Smooth muscle cell of the brain vasculature (primary cell): Measurements from ENCODE around the gene ANKRD13B.

Source experiments
- DNase-seq: peaks from one replicate; pipeline ENCODE4 v3.0.0-alpha.2; 2012; ENCODE audit warnings: low read depth, low spot score

The ANKRD13B gene

GRCh38 chr17:29616300-29617048 lies 23.5 kb downstream of the ANKRD13B start:
- DNase-seq: no peak

GRCh38 chr17:29617125-29617480 lies 24.2 kb downstream of the ANKRD13B start:
- no peak for DNase-seq

DNA sequence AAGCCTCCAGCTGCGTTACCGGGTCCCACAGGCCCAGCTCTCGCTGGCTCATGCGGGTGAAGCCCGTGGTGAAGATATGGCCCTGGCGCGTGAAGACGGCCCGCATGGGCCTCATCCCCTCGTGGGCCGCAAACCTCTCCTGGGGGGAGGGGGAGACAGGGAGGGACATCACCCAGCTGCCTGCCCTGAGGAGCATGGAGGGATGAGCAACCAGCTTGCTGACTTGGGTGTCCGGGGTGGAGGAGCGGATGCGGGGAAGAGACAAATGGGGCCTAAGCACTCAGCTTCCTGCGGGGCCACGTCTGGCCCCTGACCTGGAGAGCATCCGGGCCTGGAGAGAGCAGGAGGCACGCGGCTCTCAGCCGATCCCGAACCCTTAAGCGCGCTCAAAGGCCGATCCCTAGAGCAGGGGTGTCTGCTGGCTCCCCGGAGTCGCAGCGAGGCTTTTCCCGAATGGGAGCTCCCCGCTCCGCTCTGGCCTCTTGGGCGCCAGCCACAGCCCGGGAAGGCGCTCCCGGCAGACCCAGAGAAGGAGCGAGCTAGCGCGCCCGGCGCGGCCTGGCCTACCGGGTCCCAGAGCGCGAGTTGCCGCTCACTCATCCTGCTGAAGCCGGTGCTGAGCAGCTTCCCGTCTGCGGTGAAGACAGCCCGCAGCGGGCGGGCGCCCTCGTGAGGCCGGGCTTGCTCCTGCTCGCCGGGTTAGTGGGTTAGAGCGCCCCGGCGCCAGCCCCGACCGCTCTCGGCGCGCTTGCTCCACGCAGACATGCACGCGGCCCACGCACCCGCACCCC lies 24.7 kb downstream of the ANKRD13B start:
- no peak for DNase-seq

DNA sequence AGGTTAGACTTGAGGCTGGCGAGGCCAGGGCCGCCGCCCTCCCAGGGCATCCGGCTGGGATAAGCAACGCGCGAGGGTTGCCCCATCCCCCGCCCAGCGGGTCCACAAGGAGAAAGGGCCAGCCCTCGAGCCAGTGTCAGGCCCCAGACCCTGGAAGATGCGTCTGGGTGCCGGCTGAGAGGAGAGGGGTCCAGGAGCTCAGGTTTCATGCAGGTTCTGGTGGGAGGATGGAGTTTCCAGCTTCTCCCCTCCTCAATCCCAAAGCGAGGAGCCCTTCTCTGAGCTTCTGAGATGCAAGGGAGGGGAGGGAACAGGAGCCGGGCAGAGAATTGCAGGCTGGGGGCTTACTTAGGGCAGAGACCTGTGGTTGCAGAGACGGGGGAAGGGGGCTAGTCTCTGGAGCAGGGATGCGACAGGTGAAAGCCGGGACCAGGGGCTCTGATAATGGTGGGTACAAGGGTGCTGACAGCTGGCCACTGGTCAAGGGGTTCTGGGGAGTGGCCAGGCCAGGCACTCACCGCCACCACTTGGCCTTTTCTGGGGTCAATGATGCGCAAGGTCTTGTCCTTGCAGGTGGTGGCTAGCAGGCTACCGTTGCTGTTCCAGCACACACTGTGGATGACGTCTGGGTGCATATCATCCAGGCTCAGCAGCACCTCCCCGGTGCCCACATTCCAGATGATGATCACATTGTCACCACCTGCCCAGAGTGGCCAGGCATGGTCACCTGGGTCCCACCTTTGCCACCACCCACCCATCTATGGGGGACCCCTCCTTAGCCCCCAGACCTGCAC lies 25.5 kb downstream of the ANKRD13B start:
- no peak for DNase-seq

DNA sequence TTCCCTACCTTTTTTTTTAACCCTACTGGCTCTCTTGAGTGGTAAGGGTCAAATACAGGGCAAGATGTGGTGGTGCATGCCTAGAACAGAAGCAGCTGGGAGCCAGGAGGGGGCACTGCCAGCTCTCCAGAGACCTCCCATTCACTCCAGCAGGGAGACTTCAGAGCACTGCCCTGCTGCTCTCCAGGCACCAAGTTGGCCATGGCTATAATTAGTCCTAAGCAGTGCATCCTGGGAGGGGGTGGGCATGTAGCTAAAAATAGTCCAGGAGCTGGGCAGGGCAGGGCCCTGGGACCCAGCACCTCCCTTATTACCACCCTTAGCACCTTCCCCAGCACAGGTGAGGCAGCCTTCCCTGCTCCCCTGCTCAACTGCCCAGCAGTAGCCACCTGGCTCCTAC lies 26.3 kb downstream of the ANKRD13B start:
- DNase-seq: no peak

DNA sequence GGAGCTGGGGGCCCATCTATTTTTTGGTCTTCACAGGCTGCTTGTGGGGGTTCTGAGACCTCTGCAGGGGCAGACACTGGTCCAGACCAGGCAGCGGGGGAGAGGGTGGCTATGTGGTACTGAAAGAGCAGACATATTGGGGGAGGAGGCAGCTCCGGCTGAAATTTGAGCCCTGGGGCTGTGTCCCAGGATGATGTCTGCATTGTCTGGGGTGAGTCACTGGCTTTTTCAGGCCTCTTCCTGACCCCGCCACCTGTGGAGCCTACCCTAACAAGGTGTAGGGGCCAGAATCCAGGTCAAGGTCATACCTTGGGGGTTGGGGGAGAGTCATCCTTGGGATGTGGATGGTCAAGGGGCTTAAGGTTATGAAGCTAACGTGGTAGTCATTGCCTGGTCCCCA lies 27.3 kb downstream of the ANKRD13B start:
- no peak for DNase-seq

DNA sequence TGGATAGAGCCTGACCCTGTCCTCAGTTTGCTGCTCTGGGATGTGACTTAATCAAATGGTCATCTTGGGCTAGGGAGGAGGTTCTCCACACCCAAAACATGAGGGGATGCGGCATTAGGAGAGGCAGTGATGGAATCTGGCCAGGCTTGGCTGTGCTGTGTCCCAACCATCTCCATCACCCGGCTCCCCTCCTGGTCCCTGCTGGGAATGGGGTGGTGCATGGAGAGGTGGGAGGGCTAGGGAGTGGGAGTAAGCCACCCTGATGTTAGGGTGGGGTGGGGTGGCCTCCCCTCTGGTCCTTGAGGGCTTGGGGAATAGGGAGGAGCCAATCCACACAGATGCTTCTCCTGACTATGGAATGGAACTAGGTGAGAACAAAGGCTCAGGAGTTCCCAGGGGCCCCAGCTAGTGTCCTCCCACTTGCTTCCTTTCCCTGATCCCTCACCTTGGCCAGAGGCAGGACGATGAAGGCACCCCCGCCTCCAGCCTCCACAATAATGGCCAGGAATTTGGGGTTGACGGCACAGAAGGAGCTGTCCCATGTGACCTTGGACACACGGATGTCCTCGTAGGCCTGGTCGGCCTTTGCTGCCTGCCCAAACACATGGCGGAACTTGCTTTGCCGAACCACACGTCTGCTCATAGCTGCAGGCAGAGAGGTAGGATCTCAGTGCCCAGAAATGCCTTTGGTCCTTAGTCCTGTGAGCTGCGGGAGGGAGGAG lies 28.0 kb downstream of the ANKRD13B start:
- DNase-seq: no peak

GRCh38 chr17:29621751-29622194 lies 28.8 kb downstream of the ANKRD13B start:
- no peak for DNase-seq

- DNase-seq: no peak
Observed at GRCh38 chr17:29622337-29623282, 29.7 kb downstream of the ANKRD13B start, which contains the start of gene CORO6. Gene CORO6, minus strand, starts transcription at chr17:29622912. Its CDS starts 1,491 bp downstream, at chr17:29621421.

- DNase-seq: no peak
Observed at GRCh38 chr17:29623283-29623647, 30.3 kb downstream of the ANKRD13B start.

DNA sequence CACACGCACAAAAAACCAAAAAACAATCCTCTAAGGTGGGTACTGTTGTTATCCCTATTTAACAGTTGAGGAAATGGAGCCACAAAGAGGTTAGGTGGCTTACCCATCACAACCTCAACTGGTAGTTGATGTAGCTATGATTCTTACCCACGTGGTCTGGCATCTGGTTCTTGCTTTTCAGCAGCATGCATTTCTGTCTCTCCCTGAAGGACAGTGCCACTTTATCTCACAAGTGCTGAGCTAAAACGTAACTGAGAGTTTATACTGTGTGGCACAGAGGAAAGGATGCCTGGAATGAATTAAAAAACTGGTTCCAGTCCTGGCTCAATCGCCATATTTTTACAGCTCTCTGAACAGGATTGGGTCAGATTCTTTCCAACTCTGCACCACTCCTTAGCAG lies 31.7 kb downstream of the ANKRD13B start:
- DNase-seq: no peak

DNA sequence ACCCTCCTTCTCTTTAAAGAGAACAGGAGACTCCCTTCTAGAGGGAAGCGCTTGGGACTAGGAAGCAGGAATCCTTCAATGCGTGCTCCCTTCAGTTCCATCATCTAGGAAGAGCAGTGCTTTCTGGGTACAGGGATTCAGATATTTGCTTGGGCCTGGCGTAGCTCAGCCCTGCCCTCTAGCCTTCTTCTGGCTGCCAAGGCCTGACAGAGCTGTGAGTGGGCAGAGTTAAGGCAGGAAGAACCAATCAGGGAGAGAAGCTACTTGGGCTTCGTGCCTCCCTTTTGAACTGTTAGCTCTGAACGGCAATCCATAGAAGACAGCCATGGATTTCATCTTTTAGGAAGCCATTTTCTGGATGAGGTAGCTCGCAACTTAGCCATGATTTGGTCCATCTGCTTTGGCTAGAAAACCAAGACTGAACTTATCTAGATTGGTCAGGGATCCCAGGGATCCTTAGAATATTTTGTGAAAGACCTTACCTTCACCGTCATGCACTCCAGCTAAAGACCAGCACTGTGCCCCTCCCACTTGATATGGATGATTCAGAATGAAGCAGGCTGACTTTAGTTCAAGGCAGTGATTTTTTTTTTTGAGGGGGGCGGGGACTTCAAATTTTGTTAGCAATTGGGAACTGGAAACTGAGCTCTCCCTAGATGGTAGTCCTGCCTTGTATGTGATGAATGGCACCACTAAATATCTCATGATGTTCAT lies 32.3 kb downstream of the ANKRD13B start:
- DNase-seq: no peak

- DNase-seq: no peak
Observed at GRCh38 chr17:29627951-29628350, 35.0 kb downstream of the ANKRD13B start.

GRCh38 chr17:29628644-29629043 lies 35.7 kb downstream of the ANKRD13B start:
- DNase-seq: no peak

- no peak for DNase-seq
Observed at GRCh38 chr17:29629839-29630238, 36.9 kb downstream of the ANKRD13B start.

DNA sequence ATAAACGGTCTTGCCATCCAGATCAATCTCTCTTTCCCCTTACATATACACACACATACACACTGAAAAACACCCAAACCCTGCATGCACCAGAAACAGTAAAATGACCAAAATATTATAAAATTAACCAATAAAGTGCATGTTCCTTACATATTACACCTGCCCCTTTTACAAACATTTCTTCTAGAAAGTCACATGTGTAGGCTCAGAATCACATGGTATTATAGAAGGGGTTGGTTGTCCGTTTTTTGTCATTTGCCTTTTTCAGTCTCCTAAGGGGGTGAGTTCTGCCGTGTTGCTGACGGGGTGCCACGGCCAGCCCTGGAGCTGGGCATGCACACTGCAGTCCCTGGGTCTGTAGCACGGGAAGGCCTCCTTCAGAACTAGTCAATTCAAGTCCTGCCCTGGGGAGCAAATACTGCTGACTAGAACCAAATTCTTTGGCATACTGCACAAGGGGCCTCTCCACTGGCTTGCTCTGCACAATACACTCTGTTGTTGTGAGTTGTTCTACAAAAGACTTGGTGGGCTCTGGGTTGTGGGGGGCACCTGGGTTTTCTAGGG lies 37.8 kb downstream of the ANKRD13B start:
- DNase-seq: no peak

GRCh38 chr17:29633886-29634285 lies 41.0 kb downstream of the ANKRD13B start:
- DNase-seq: no peak

GRCh38 chr17:29640413-29640812 lies 47.5 kb downstream of the ANKRD13B start:
- peak; percentile 64 for DNase-seq

GRCh38 chr17:29640981-29641642 lies 48.2 kb downstream of the ANKRD13B start:
- DNase-seq: no peak
